ENCODE results near the gene OSBPL6.

GRCh38 chr2:178413472-178414265 lies 219.4 kb downstream of the OSBPL6 start:
- TF ChIP-seq POLR2A (IDR thresholded peaks at IDR 0.05; ENCODE audit: low read length) = peak; percentile 36
- TF ChIP-seq GATA1 (IDR thresholded peaks at IDR 0.05; ENCODE audit: low read depth, low read length) = no peak
